GM12878 (cell line): Measurements from ENCODE around the gene DLG2. TPM values are rescaled to one million over a fixed set of nuclear protein-coding genes. Genes with fewer than 3 reads are reported as not detected.

Experiments used
- ATAC-seq: fragments of 200-7000 bp; cut with Tn5 transposase; 3 replicates; pipeline ENCODE4 v1.9.1; 2020; ENCODE audit warnings: mild to moderate bottlenecking, moderate library complexity
- BruUV-seq: library from RNA; stranded (reverse); fragments of 400-500 nt; replicated peaks from 2 replicates; lab custom pipeline; 2021; lab: Mats Ljungman, UMichigan
- CTCF ChIA-PET: fragments of 300-600 bp; sonication (Branson Sonifier 250); formaldehyde crosslinking; extraction: SDS; loops from one replicate; lab custom pipeline; 2021; ENCODE audit warnings: inconsistent platforms; lab: Yijun Ruan, JAX
- POLR2A ChIA-PET: fragments of 350-600 bp; formaldehyde crosslinking; extraction: SDS; loops from one replicate; lab custom pipeline; 2021; ENCODE audit warnings: inconsistent platforms; lab: Charles Lee
- RAD21 ChIA-PET: fragments of 300-600 bp; sonication (Branson Sonifier 250); formaldehyde crosslinking; loops from one replicate; lab custom pipeline; 2023; ENCODE audit warnings: antibody characterized with exemption; ENCODE audit not compliant: unreplicated experiment; lab: Charles Lee
- SMC1A ChIA-PET: fragments of 300-600 bp; sonication (Branson Sonifier 250); formaldehyde crosslinking; loops from one replicate; lab custom pipeline; 2023; ENCODE audit not compliant: unreplicated experiment, uncharacterized antibody; lab: Charles Lee
- DNase-seq: peaks from one replicate; pipeline ENCODE4 v3.0.0-alpha.2; 2011; ENCODE audit warnings: low read depth, low spot score
- FAIRE-seq: peaks from 3 replicates; lab custom pipeline; 2011; peaks lifted over from hg19 to GRCh38; lab: Jason Lieb, UNC
- H2AFZ ChIP-seq: 2 replicates; pipeline ENCODE4 v1.6.0; 2011; ENCODE audit warnings: low read depth, low read length, control low read depth; ENCODE audit not compliant: control insufficient read depth
- H3K27ac ChIP-seq: 2 replicates; pipeline ENCODE4 v1.5.1; 2011; ENCODE audit warnings: control low read depth; ENCODE audit not compliant: control insufficient read depth, insufficient read depth
- H3K27me3 ChIP-seq, 2 experiments: replicated peaks in 1 of 2; 2 replicates each; pipeline versions ENCODE4 v1.6.0 to v1.6.1; 2011; ENCODE audit warnings: low read length in 1 of 2; ENCODE audit not compliant: control insufficient read depth in 2 of 2, insufficient read depth in 2 of 2
- H3K36me3 ChIP-seq, 2 experiments: 2 replicates each; pipeline ENCODE4 v1.5.1; 2011; ENCODE audit warnings: low read length in 1 of 2; ENCODE audit not compliant: control insufficient read depth in 2 of 2, insufficient read depth in 2 of 2
- H3K4me1 ChIP-seq: 2 replicates; pipeline ENCODE4 v1.6.1; 2011; ENCODE audit warnings: mild to moderate bottlenecking, low read length, moderate library complexity, mixed read lengths; ENCODE audit not compliant: control insufficient read depth, insufficient read depth
- H3K4me2 ChIP-seq: 2 replicates; pipeline ENCODE4 v1.6.0; 2011; ENCODE audit warnings: control low read depth; ENCODE audit not compliant: control insufficient read depth, insufficient read depth
- H3K4me3 ChIP-seq: fragments of 200-600 bp; sonication (generic); 2 replicates; pipeline ENCODE4 v1.5.1; 2016
- H3K79me2 ChIP-seq: 2 replicates; pipeline ENCODE4 v1.6.0; 2011; ENCODE audit warnings: low read length; ENCODE audit not compliant: control insufficient read depth, insufficient read depth
- H3K9ac ChIP-seq: 2 replicates; pipeline ENCODE4 v1.8.0; 2011; ENCODE audit warnings: low read length, control low read depth, mixed read lengths; ENCODE audit not compliant: control insufficient read depth, insufficient read depth
- H3K9me3 ChIP-seq: replicated peaks from 3 replicates; pipeline ENCODE4 v1.5.1; 2011; ENCODE audit warnings: mild to moderate bottlenecking, low read length; ENCODE audit not compliant: control insufficient read depth, insufficient read depth
- H4K20me1 ChIP-seq: 2 replicates; pipeline ENCODE4 v1.6.0; 2011; ENCODE audit not compliant: control insufficient read depth, insufficient read depth
- CHD4 ChIP-seq: fragments of 200-600 bp; sonication (generic); IDR thresholded peaks from 2 replicates; pipeline ENCODE4 v1.6.1; 2016; ENCODE audit warnings: mild to moderate bottlenecking
- FOXK2 ChIP-seq: fragments of 450-650 bp; IDR thresholded peaks from 2 replicates; pipeline ENCODE4 v1.6.1; 2017; ENCODE audit warnings: mild to moderate bottlenecking, moderate library complexity
- HSF1 ChIP-seq: fragments of 150-350 bp; IDR thresholded peaks from 2 replicates; pipeline ENCODE4 v1.6.1; 2014; ENCODE audit warnings: mild to moderate bottlenecking, low read depth, low read length
- IKZF2 ChIP-seq, 2 experiments: fragments of 450-650 bp; IDR thresholded peaks; 2 replicates each; pipeline ENCODE4 v1.6.1; 2017; ENCODE audit warnings: mild to moderate bottlenecking in 2 of 2, moderate library complexity in 2 of 2
- MTA3 ChIP-seq: IDR thresholded peaks from 2 replicates; pipeline ENCODE4 v1.6.1; 2012; ENCODE audit warnings: low read length, inconsistent platforms, borderline replicate concordance
- NBN ChIP-seq: fragments of 450-650 bp; IDR thresholded peaks from 2 replicates; pipeline ENCODE4 v1.6.1; 2016
- PRDM15 ChIP-seq: fragments of 450-650 bp; formaldehyde crosslinking; IDR thresholded peaks from 2 replicates; pipeline ENCODE4 v1.4.0; 2020; ENCODE audit warnings: mild to moderate bottlenecking, moderate library complexity
- SIX5 ChIP-seq: IDR thresholded peaks from 2 replicates; pipeline ENCODE4 v1.6.1; 2011; ENCODE audit warnings: mild to moderate bottlenecking, low read depth, low read length, moderate library complexity; ENCODE audit not compliant: severe bottlenecking
- SMC3 ChIP-seq: IDR thresholded peaks from 2 replicates; pipeline ENCODE4 v1.6.1; 2011; ENCODE audit warnings: low read length, improper control_type of control experiment, borderline replicate concordance
- TCF3 ChIP-seq: IDR thresholded peaks from 2 replicates; pipeline ENCODE4 v1.6.1; 2012; ENCODE audit warnings: low read depth, mild to moderate bottlenecking, low read length, borderline replicate concordance; ENCODE audit not compliant: insufficient read depth
- USF2 ChIP-seq: IDR thresholded peaks from 2 replicates; pipeline ENCODE4 v1.6.1; 2011; ENCODE audit warnings: low read depth, low read length, improper control_type of control experiment, borderline replicate concordance
- WRNIP1 ChIP-seq: IDR thresholded peaks from 2 replicates; pipeline ENCODE4 v1.6.1; 2011; ENCODE audit warnings: low read depth, low read length, improper control_type of control experiment, borderline replicate concordance
- ZSCAN29 ChIP-seq: fragments of 450-650 bp; IDR thresholded peaks from 2 replicates; pipeline ENCODE4 v1.6.1; 2017; ENCODE audit warnings: mild to moderate bottlenecking, moderate library complexity
- WGBS: methylation state at CpG from one replicate; pipeline ENCODE4 v1.1.6; 2016; ENCODE audit warnings: low lambda C conversion rate; ENCODE audit not compliant: insufficient replicate concordance, insufficient coverage; ENCODE audit errors: missing lambda C conversion rate; 5-methylcytosine and 5-hydroxymethylcytosine counted together
- in situ Hi-C: fragments of 300-500 bp; cut with MboI; formaldehyde crosslinking; loops from 9 replicates; pipeline ENCODE4 v1.14.3; 2018; ENCODE audit warnings: mixed read lengths
- intact Hi-C: fragments of 100-400 bp; cut with micrococcal nuclease; formaldehyde crosslinking; loops from one replicate; pipeline ENCODE4 v1.14.2; 2022; ENCODE audit not compliant: unreplicated experiment
- polyA plus RNA-seq, 11 experiments: library from polyadenylated mRNA; depleted of rRNA in 4 of 11; unstranded in 6 of 11; stranded (reverse) in 5 of 11; fragments of >200 nt; fragmentation: Nextera tagmentation in 4 of 11; fragmentation: Illumina TruSeq in 1 of 11; extraction: Ambion mirVana in 4 of 11; extraction: Trizol in 1 of 11; gene quantifications; 1 replicate in 1 of 11; 2 replicates in 10 of 11; pipeline versions ENCODE4 v1.2.1 to v1.2.3, GENCODE V29; 2011 to 2016; ENCODE audit warnings: inconsistent platforms in 2 of 11, missing spikeins in 2 of 11, low read depth in 1 of 11
- total RNA-seq, 4 experiments: library from RNA; depleted of rRNA in 3 of 4; stranded (reverse); fragments of >200 nt in 3 of 4; fragmentation: Illumina TruSeq in 1 of 4; extraction: Trizol in 1 of 4; gene quantifications; 2 replicates each; pipeline versions ENCODE4 v1.2.1 to v1.2.3, GENCODE V29; 2013 to 2021

DLG2 gene
- total and polyA plus RNA-seq, 10 of the 15 experiments (the other 5 are each of a cell fraction or from before 2014, with no cell fraction given) = 0.09 to 0.98 (median 0.35) TPM

GRCh38 chr11:83759148-83759547 lies 1868.0 kb downstream of the DLG2 start:
- in situ Hi-C loops (no loop called here), intact Hi-C loops (no loop called here)
- Histone ChIP-seq H3K4me3 (no peak overlapping the region), H3K9ac (no peak overlapping the region), H3K4me2 (no peak overlapping the region), H2AFZ (no peak overlapping the region), H3K9me3 (no peaks in the 10 kb centered on the region), H3K27ac (no peak overlapping the region), H3K27me3 (no peaks in the 10 kb centered on the region), H3K36me3 (no peaks in the 10 kb centered on the region), H4K20me1 (no peaks in the 10 kb centered on the region), H3K4me1 (no peaks in the 10 kb centered on the region), H3K79me2 (no peaks in the 10 kb centered on the region)
- POLR2A ChIA-PET = no interaction called here
- BruUV-seq = no TSS peak
- CTCF ChIA-PET = no interaction called here
- WGBS = 26% methylated on average over 4 of the region's 4 CpGs
- ATAC-seq (no peak), FAIRE-seq (no peak), DNase-seq (no peak)
- RAD21 ChIA-PET = no interaction called here
- SMC1A ChIA-PET = no interaction called here
- TF ChIP-seq ZSCAN29 = no peak
- no peak for TF ChIP-seq TCF3
- no peak for TF ChIP-seq IKZF2 (IDR thresholded peaks at IDR 0.05)
- TF ChIP-seq SMC3 = no peak
- no peak for TF ChIP-seq WRNIP1

GRCh38 chr11:83751041-83751440 lies 1876.1 kb downstream of the DLG2 start:
- DNase-seq = no peak
- 0% methylated on average over 1 of the region's 1 CpG for whole genome bisulfite sequencing
- Histone ChIP-seq H2AFZ (no peak overlapping the region), H4K20me1 (no peaks in the 10 kb centered on the region), H3K27ac (no peak overlapping the region), H3K36me3 (no peaks in the 10 kb centered on the region), H3K4me2 (no peak overlapping the region), H3K4me3 (no peak overlapping the region), H3K79me2 (no peaks in the 10 kb centered on the region), H3K27me3 (no peaks in the 10 kb centered on the region), H3K9ac (no peak overlapping the region), H3K9me3 (no peaks in the 10 kb centered on the region), H3K4me1 (no peaks in the 10 kb centered on the region)
- RAD21 ChIA-PET = no interaction called here
- ATAC-seq = no peak
- CTCF ChIA-PET = no interaction called here
- BruUV-seq = no TSS peak
- FAIRE-seq = no peak
- in situ Hi-C loops = no loop called here
- intact Hi-C loops = no loop called here
- POLR2A ChIA-PET = no interaction called here
- SMC1A ChIA-PET = interaction anchor here (0.6 kb wide), 1 partner anchor 38 kb away, joined by 3 read pairs; no protein-coding TSS in a partner anchor
- TF ChIP-seq MTA3 (no peak), USF2 (no peak), TCF3 (no peak), NBN (no peak), PRDM15 (CRISPR knock-in tag) (no peak), HSF1 (no peak), SIX5 (no peak), FOXK2 (no peak), CHD4 (no peak)
